Astrocyte (in vitro differentiated cells and primary cell): Measurements from ENCODE around the gene ZBED1.

Experiments used
- CTCF ChIP-seq: IDR thresholded peaks from 2 replicates; pipeline ENCODE4 v1.5.1; 2011; ENCODE audit warnings: low read depth, mild to moderate bottlenecking, inconsistent platforms, low read length, moderate library complexity; ENCODE audit not compliant: insufficient read depth
- EZH2 ChIP-seq: IDR thresholded peaks from 2 replicates; pipeline ENCODE4 v1.6.1; 2012; ENCODE audit warnings: mild to moderate bottlenecking, low read length, inconsistent platforms; ENCODE audit not compliant: insufficient read depth

DNA sequence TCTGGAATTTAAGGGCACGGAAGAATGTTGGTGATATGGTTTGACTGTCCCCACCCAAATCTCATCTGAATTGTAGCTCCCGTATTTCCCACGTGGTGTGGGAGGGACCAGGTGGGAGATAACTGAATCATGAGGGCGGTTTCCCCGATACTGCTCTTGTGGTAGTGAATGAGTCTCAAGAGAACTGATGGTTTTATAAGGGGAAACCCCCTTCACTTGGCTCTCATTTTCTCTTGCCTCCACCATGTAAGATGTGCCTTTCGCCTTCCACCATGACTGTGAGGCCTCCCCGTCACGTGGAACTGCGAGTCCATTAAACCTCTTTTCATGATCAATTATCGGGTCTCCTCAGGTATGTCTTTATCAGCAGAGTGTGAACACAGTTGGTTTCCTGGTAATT is 25.6 kb upstream of the ZBED1 start:
- TF ChIP-seq CTCF (no peak), EZH2 (no peak)
